Upper lobe of left lung (tissue), 6 donors: ENCODE results near the gene BPI. TPM values are rescaled to one million over a fixed set of nuclear protein-coding genes. Genes with fewer than 3 reads are reported as not detected.
"Not testable (repeated sequence)": the region's sequence is repeated elsewhere in the genome, so short reads cannot be mapped to it uniquely, and the experiment has no call there.

Source experiments
- ATAC-seq, 2 donors: fragments of 200-7000 bp; cut with Tn5 transposase; one replicate each; pipeline ENCODE4 v1.9.1; 2022; ENCODE audit warnings: mild to moderate bottlenecking in 2 of 2, moderate library complexity in 2 of 2; ENCODE audit not compliant: low FRiP score in 2 of 2
- DNase-seq, 2 donors: peaks; one replicate each; pipeline ENCODE4 v3.0.0-alpha.2; 2019 to 2020
- H3K27ac ChIP-seq, 4 donors: fragments of 200-600 bp; sonication (generic); one replicate each; pipeline ENCODE4 v1.5.1; 2016 to 2019
- H3K27me3 ChIP-seq, 4 donors: fragments of 200-600 bp; sonication (generic); one replicate each; pipeline ENCODE4 v1.5.1; 2017 to 2019
- H3K36me3 ChIP-seq, 4 donors: fragments of 200-600 bp; sonication (generic); one replicate each; pipeline ENCODE4 v1.5.1; 2016 to 2019
- H3K4me1 ChIP-seq, 4 donors: fragments of 200-600 bp; sonication (generic); one replicate each; pipeline ENCODE4 v1.5.1; 2018 to 2019
- H3K4me3 ChIP-seq, 4 donors: fragments of 200-600 bp; sonication (generic); one replicate each; pipeline ENCODE4 v1.5.1; 2017 to 2019; ENCODE audit warnings: mild to moderate bottlenecking in 2 of 4, moderate library complexity in 1 of 4
- H3K9me3 ChIP-seq, 4 donors: fragments of 200-600 bp; sonication (generic); one replicate each; pipeline ENCODE4 v1.5.1; 2018 to 2019
- CTCF ChIP-seq, 6 experiments: fragments of 450-650 bp in 4 of 6; fragments of 200-600 bp in 2 of 6; sonication (generic) in 2 of 6; IDR thresholded peaks; one replicate each; pipeline ENCODE4 v1.5.1; 2016 to 2019; ENCODE audit warnings: antibody characterized with exemption in 6 of 6
- EP300 ChIP-seq, 4 donors: sonication (generic); formaldehyde crosslinking; IDR thresholded peaks; one replicate each; pipeline ENCODE4 v1.5.1; 2017; ENCODE audit warnings: antibody characterized with exemption in 4 of 4, control low read depth in 2 of 4
- POLR2A ChIP-seq, 4 donors: fragments of 450-650 bp; IDR thresholded peaks; one replicate each; pipeline ENCODE4 v1.5.1; 2016 to 2017; ENCODE audit warnings: antibody characterized with exemption in 4 of 4, mild to moderate bottlenecking in 2 of 4
- POLR2AphosphoS5 ChIP-seq, 2 donors: sonication (generic); formaldehyde crosslinking; IDR thresholded peaks; one replicate each; pipeline ENCODE4 v1.5.1; 2017; ENCODE audit warnings: antibody characterized with exemption in 2 of 2
- WGBS, 2 donors: methylation state at CpG; one replicate each; pipeline ENCODE4 v1.1.5; 2017 to 2018; 5-methylcytosine and 5-hydroxymethylcytosine counted together
- total RNA-seq, 6 donors: library from RNA; depleted of rRNA in 4 of 6; stranded (reverse); fragments of >200 nt in 4 of 6; gene quantifications; one replicate each; pipeline versions ENCODE4 v1.1.0 to v1.2.1, GENCODE V29; 2016 to 2021
- donor health status: DM: no; HTN: no; CAD: no; lungs with moderate emphysema.
- donor health status: DM: no; HTN: yes; CAD: no; lungs with severe emphysema.

The BPI gene
- total RNA-seq, 6 donors from 2014 or later, result 0.14 to 6.3 (median 0.67) TPM; not detected in 1

- no peak for TF ChIP-seq POLR2AphosphoS5 (IDR thresholded peaks at IDR 0.05)
- TF ChIP-seq CTCF (IDR thresholded peaks at IDR 0.05), result no peak
- TF ChIP-seq POLR2A (IDR thresholded peaks at IDR 0.05), result no peak
- no peak for TF ChIP-seq EP300 (IDR thresholded peaks at IDR 0.05)
- no peak for ATAC-seq
- no peak for DNase-seq
- no peak overlapping the region for H3K4me3 ChIP-seq
- H3K4me1 ChIP-seq, result peaks cover 0 to 2% (median 0%) of the 10 kb centered on the region in 4 donors
- WGBS, 2 donors, result 82 to 87% methylated on average over 11 of the region's 11 CpGs
- H3K36me3 ChIP-seq, result no peaks in the 10 kb centered on the region
- no peak overlapping the region for H3K27ac ChIP-seq
- no peaks in the 10 kb centered on the region for H3K9me3 ChIP-seq
- no peaks in the 10 kb centered on the region for H3K27me3 ChIP-seq
Observed at GRCh38 chr20:38377039-38377685, 73.2 kb downstream of the BPI start.

GRCh38 chr20:38377838-38378237 is 73.9 kb downstream of the BPI start:
- H3K4me3 ChIP-seq, H3K27ac ChIP-seq, DNase-seq, H3K9me3 ChIP-seq, H3K4me1 ChIP-seq, H3K27me3 ChIP-seq, ATAC-seq, H3K36me3 ChIP-seq: not testable (repeated sequence)
- 57 to 90% methylated on average over 1 to 5 of the region's 5 CpGs for WGBS, 2 donors

DNA sequence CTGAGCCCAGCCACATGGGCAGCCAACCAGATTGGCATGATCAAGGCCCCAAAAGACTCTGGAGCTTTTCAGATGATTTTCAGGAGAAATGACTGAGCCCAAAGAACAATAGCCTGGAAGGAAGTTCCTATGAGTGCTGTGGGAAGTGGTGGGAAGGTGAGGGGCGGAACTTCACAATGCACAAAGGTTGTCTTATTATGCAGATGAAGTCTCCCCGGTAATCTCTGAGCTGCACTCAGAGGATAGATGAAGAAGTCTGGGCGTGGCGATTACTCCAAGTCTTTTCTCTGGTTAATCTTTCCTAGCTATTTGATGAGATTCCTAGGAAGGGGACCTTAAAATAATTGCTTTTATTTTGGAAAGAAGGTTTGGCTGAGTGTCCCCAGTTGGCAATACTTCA is 79.2 kb downstream of the BPI start:
- 78 to 81% methylated on average over 4 of the region's 4 CpGs for WGBS, 2 donors
- ATAC-seq, result no peak
- no peak for DNase-seq
- Histone ChIP-seq H3K36me3 (no peaks in the 10 kb centered on the region), H3K27ac (no peak overlapping the region), H3K4me3 (no peak overlapping the region), H3K9me3 (no peaks in the 10 kb centered on the region), H3K4me1 (no peaks in the 10 kb centered on the region), H3K27me3 (no peaks in the 10 kb centered on the region)
- TF ChIP-seq EP300 (IDR thresholded peaks at IDR 0.05) (no peak), POLR2A (IDR thresholded peaks at IDR 0.05) (no peak), CTCF (IDR thresholded peaks at IDR 0.05) (no peak)

DNA sequence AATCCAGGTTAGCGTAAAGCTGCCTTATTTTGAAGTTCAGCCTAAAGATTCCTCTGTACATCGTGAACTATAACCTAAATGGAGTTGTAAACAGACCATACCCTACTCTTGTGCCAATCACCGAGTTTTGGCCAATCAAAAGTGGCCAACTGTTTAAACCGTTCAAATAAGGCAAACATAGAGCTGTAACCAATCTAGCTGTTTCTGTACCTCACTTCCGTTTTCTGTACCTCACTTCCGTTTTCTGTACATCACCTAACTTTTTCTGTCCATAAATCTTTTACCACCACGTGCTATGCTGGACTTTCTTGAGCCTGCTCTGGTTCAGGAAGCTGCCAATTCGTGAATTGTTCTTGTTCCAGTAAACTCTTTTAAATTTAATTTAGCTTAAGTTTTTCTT is 82.0 kb downstream of the BPI start:
- 72 to 74% methylated on average over 8 of the region's 8 CpGs for WGBS, 2 donors
- H3K4me3 ChIP-seq, result no peak overlapping the region
- no peak for TF ChIP-seq CTCF (IDR thresholded peaks at IDR 0.05)
- TF ChIP-seq POLR2AphosphoS5 (IDR thresholded peaks at IDR 0.05), result no peak
- TF ChIP-seq EP300 (IDR thresholded peaks at IDR 0.05), result no peak
- no peak for TF ChIP-seq POLR2A (IDR thresholded peaks at IDR 0.05)

DNA sequence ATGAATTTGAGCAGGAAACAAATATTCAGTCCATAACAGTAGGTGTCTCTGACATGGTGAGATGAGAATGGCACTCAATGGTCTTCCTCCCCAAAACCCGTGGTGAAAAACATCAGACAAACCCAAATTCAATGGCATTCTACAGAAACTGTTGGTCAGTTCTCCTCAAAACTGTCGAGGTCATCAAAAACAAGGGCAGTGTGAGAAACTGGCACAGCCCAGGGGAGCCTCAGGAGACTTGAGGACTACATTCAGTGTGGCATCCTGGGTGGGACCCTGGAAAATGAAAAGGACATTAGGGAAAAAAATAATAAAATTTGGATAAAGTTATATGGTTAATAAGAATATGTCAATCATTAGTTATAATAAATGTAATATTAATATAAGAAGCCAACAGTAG is 82.9 kb downstream of the BPI start:
- 73 to 75% methylated on average over 2 of the region's 2 CpGs for WGBS, 2 donors
- Histone ChIP-seq H3K4me1 (no peaks in the 10 kb centered on the region), H3K27me3 (no peaks in the 10 kb centered on the region), H3K9me3 (no peaks in the 10 kb centered on the region), H3K36me3 (no peaks in the 10 kb centered on the region), H3K4me3 (no peak overlapping the region), H3K27ac (no peak overlapping the region)
- DNase-seq (no peak), ATAC-seq (no peak)
- TF ChIP-seq EP300 (IDR thresholded peaks at IDR 0.05) (no peak), POLR2AphosphoS5 (IDR thresholded peaks at IDR 0.05) (no peak), CTCF (IDR thresholded peaks at IDR 0.05) (no peak)

More for the DNA sequence above, 82.0 kb downstream of the BPI start:
- no peak for ATAC-seq
- Histone ChIP-seq H3K4me1 (no peaks in the 10 kb centered on the region), H3K27me3 (no peaks in the 10 kb centered on the region), H3K36me3 (no peaks in the 10 kb centered on the region), H3K9me3 (no peaks in the 10 kb centered on the region), H3K27ac (no peak overlapping the region)
- no peak for DNase-seq

Other genes starting within 250 kb of the BPI start
- gene TGM2, start 138.9 kb upstream of the BPI start, total RNA-seq, result 100 to 1,000 TPM in 5 of 6 donors, 10 to 100 TPM in 1; 98.7 to 469 (median 290) TPM
- 1 to 10 TPM in 3 of 6 donors, under 1 TPM in 3; 0.15 to 3.1 (median 1.4) TPM for gene KIAA1755, start 43.4 kb upstream of the BPI start, total RNA-seq
- under 1 TPM in 3 of 6 donors, not detected in 3; 0.14 to 0.44 (median 0.30) TPM for gene LBP, start 42.3 kb downstream of the BPI start, total RNA-seq
- 10 to 100 TPM; 14.7 to 40.0 (median 20.3) TPM for gene SNHG17, start 131.2 kb downstream of the BPI start, total RNA-seq
- 10 to 100 TPM; 27.0 to 76.5 (median 32.1) TPM for gene RALGAPB, start 168.7 kb downstream of the BPI start, total RNA-seq